ENCODE measurements around the gene FBXO47.

GRCh38 chr17:38893607-38894006 lies 73.6 kb downstream of the FBXO47 start:
- TF ChIP-seq CTCF (tag by site-specific recombination; IDR thresholded peaks at IDR 0.05): no peak
- no peak for TF ChIP-seq ZNF280C (tag by site-specific recombination; IDR thresholded peaks at IDR 0.05)
- no peak for TF ChIP-seq ZNF623 (tag by site-specific recombination; IDR thresholded peaks at IDR 0.05)
- TF ChIP-seq ZNF548 (tag by site-specific recombination; IDR thresholded peaks at IDR 0.05): no peak
- TF ChIP-seq ZSCAN16 (tag by site-specific recombination; IDR thresholded peaks at IDR 0.05): no peak

Data from HEK293 (cell line).